22Rv1 (cell line): Measurements from ENCODE around the gene GIPR.
"Not testable (repeated sequence)": the region's sequence is repeated elsewhere in the genome, so short reads cannot be mapped to it uniquely, and the experiment has no call there.

Experiments
- H3K27ac ChIP-seq: fragments of 450-650 bp; 2 replicates; pipeline ENCODE4 v1.5.1; 2017
- CTCF ChIP-seq: fragments of 450-650 bp; IDR thresholded peaks from 2 replicates; pipeline ENCODE4 v1.5.1; 2017; ENCODE audit warnings: mild to moderate bottlenecking
- ZFX ChIP-seq: fragments of 450-650 bp; IDR thresholded peaks from 2 replicates; pipeline ENCODE4 v1.6.1; 2017; ENCODE audit warnings: antibody characterized with exemption, borderline replicate concordance

The GIPR gene

GRCh38 chr19:45715139-45715538 lies 47.1 kb downstream of the GIPR start:
- TF ChIP-seq CTCF, result no peak
- TF ChIP-seq ZFX, result no peak
- peak overlapping the region; percentile 90 for H3K27ac ChIP-seq

- TF ChIP-seq CTCF, result no peak
- peak overlapping the region; percentile 90 for H3K27ac ChIP-seq
These were observed 48.5 kb downstream of the GIPR start for GRCh38 chr19:45716359-45717130.

GRCh38 chr19:45717131-45717982 lies 49.3 kb downstream of the GIPR start:
- TF ChIP-seq ZFX, result no peak
- TF ChIP-seq CTCF, result peak; percentile 18; the same call in 1 of the 2 replicates
- peak overlapping the region; percentile 90 for H3K27ac ChIP-seq

- TF ChIP-seq CTCF, result no peak
- no peak for TF ChIP-seq ZFX
- peak overlapping the region; percentile 90 for H3K27ac ChIP-seq
These were observed 50.1 kb downstream of the GIPR start for GRCh38 chr19:45717983-45718650.

GRCh38 chr19:45720065-45720464 lies 52.0 kb downstream of the GIPR start:
- not testable (repeated sequence) for H3K27ac ChIP-seq

GRCh38 chr19:45728683-45729082 lies 60.7 kb downstream of the GIPR start:
- not testable (repeated sequence) for H3K27ac ChIP-seq

GRCh38 chr19:45729800-45730290 lies 61.8 kb downstream of the GIPR start:
- no peak for TF ChIP-seq CTCF
- TF ChIP-seq ZFX, result no peak
- peak overlapping the region; percentile 71 for H3K27ac ChIP-seq
